ENCODE results near the gene TMEM181.
A peak's percentile ranks its signal among the peaks of the same experiment; 100 is the strongest.
"Not testable (repeated sequence)": the region's sequence is repeated elsewhere in the genome, so short reads cannot be mapped to it uniquely, and the experiment has no call there.

Gene TMEM181

GRCh38 chr6:158643836-158644230 lies 83.9 kb downstream of the TMEM181 start:
- no peak for DNase-seq

- DNase-seq, result peak; percentile 92
Observed at GRCh38 chr6:158644231-158645063, 84.6 kb downstream of the TMEM181 start, which contains the start of gene DYNLT1. DYNLT1 (minus strand) TSS chr6:158644743; CDS start chr6:158644708, 35 bp downstream.

- DNase-seq, result no peak
Observed at GRCh38 chr6:158645064-158646022, 85.5 kb downstream of the TMEM181 start.

- DNase-seq, result no peak
Observed at GRCh38 chr6:158646023-158646910, 86.4 kb downstream of the TMEM181 start.

- DNase-seq, result peak; percentile 32
Observed at GRCh38 chr6:158647501-158647900, 87.6 kb downstream of the TMEM181 start.

DNA sequence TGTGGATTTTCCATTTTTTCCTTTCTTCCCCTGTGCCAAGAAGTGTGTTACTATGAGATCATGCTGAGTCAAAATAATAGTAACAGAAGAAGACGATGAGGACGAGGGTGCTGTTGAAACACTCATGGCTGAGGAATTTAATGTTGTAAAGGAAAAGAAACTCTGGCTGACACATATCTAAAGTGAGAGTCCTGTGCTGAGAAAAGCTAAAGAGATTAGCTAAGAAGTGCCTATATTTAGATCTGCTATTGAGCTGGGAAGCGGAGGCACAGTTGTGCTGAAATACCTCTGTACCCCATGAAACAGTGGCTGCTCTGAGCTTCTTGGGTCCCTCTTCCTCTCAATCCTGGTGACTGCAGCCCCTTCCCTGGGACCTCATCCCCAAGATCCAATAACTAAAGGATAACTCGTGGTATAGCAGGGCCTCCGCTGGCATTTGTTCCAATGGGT lies 88.8 kb downstream of the TMEM181 start:
- no peak for DNase-seq

DNA sequence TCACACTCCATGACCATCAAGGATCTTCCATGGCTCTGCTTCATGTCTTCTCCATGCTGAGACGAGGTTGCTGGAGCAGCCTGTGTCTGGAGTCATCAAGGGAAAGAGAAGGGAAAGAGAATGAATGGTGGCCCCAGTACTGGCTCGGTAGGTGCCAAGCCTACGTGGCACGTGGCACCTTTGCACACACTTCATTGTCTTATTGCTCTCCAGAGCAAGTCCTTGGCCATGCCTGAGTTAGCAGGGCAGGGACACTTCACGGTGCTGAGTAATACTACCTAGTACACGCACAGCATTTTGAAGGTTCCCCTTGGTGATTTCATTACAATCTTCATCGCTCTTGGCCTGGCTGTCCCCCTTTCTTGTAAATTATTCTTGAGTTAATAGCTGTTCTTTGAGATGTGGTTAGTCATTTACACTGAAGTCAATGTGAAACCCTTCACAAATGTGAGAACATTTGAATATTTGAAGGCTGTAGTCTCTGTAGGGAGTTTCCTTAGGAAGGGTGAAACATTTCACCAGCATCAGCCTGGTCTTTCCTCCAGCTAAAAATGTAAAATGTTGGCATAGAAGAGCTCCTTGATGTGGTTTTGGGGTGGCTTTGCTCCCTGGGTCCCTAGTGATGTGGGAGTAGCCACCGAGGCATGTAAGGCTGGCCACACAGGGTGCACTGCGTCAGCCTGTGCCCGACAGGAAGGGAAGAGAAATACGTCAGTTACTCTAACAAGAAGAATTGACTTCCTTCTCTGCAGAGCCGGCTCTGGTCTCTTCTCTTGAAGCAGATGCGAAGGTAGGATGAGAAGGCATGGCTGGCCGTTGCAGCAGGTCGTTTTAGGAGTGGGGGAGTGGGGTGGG lies 89.6 kb downstream of the TMEM181 start, which contains the start of gene SYTL3:
Gene SYTL3, plus strand, starts transcription at position 766 of the 855 bp plus-strand sequence. CDS start 13,215 bp downstream, outside the sequence.
- DNase-seq, result peak; percentile 97

DNA sequence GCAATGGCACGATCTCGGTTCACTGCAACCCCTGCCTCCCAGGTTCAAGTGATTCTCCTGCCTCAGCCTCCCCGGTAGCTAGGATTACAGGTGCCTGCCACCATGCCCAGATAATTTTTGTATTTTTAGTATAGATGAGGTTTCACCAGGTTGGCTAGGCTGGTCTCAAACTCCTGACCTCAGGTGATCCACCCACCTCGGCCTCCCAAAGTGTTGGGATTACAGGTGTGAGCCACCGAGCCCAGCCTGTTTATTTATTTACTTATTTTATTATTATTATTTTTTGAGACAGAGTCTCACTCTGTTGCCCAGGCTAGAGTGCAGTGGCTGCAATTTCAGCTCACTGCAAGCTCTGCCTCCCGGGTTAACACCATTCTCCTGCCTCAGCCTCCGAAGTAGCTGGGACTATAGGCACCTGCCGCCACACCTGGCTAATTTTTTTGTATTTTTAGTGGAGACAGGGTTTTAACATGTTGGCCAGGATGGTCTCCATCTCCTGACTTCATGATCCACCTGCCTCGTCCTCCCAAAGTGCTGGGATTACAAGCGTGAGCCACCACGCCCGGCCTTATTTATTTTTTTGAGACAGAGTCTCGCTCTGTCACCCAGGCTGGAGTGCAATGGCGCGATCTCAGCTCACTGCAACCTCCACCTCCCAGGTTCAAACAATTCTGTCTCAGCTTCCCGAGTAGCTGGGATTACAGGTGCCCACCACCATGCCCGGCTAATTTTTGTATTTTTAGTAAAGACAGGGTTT lies 92.3 kb downstream of the TMEM181 start:
- not testable (repeated sequence) for DNase-seq

DNA sequence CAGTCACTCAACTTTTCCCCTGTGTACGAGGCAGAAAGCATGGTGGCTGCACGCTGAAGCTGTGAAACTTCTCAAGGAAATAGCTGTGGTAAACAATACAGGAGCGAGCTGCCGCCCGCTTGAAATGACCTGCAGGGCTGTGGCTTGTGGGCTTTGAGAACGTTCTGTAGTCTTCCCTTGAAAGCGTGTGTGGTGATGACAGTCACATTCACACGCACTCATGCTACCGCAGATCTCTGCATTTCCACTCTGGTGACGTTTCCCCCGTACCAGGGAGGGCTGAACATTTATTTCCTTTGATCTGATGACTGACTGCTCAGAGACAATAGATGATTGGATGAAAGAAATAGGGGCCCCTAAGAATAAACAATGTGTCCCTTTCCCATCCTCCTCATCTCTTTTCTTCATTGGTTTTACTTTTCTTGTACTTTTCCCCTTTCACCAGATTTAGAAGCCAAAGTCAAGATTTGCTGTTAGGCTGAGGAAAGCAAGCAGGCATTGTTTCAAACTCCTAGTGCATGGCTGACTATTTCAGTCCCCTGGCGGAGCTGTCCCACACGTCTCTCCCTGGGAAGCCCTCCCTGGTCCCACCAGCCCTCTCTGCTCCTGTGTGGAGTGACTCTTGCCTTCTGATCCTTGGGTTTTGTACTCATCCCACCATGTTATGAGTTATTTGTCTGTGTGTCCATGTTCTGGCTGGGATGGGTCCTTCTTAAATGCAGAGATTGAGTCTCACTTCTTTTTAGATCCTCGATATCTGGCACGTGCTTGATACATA lies 93.9 kb downstream of the TMEM181 start:
- no peak for DNase-seq

DNA sequence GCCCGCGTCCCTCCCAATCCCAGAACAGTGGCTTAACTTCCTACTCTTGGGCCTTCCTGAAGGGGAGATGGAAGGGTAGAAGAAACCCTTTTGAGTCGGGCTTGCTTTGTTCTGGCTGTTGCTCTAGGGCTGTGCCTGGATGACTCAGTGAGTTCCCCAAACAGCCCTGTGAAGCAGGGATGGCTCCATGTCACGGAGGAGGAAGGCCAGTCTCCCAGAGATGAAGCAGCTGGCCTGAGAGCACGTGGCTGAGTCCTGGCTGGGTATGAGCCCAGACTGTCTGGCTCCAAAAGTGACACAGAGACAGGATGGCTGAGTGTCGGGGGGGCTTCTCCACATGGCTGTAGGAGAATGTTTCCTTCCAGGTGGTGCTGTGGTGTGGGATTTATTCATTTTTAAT lies 94.6 kb downstream of the TMEM181 start:
- DNase-seq, result peak; percentile 53

DNA sequence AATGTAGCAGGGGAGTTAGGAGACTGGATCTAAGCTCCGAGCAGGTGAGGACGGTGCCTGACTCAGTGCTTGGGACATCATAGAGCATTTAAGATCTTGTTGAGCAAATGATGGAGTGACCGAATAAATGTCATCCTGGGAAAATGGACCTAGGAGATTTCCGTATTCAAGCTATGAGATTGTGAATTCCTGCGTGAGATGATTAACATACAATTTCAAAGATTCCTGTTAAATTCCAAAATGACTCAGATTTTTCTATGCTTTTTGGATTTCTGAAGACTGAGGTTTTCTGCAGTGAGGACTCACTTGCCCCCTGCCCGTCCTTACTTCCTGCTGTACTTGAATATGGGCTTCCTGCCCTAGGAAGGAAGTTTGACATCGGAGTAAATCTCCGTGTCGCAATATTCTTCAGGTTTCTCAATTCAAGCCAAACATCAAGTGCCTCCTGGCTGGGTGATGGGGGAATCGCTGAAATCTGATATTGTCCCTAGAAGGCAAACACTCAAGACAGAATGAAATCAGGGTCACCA lies 95.1 kb downstream of the TMEM181 start:
- DNase-seq, result peak; percentile 97

DNA sequence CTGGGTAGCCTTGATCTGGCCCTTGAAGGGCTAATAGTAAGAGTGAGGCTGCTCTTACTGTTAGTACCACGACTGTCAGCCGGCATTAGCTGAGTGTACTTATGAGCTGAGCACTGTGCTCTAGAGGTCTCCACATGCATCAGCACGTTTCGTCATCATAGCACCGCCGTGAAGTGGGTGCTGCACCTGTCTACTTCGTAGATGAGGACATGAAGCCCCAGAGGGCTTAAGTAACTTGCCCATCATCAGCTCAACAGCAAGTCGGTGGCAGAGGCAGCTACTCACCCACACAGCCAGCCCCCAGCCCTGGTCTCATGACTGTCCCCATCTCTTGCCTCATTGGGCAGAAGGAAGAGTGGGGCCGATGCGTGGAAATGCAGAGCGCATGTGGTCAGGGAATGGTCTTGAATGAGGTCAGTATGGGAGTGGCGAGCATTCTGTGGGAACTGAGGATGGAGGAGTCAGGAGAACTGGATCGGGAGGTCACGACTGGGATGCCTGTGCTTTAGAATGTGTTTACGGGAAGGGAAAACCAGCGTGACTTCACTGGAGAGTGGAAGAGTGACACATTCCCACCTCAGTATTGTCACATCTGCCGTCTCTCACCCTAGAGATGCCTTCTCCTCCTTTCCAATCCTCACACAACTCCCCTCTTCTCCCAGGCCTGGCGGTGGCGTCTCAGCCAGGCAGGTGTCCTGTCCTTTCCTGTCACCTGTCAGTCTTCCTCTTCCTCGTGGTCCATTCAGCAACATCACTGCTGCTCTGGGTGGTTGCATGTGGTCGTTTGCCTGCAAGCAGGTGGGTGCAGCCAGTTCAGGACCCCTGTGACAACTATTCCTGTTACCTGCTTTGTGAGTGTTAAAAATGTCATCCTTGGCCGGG lies 95.9 kb downstream of the TMEM181 start:
- DNase-seq, result peak; percentile 97

GRCh38 chr6:158656986-158657385 lies 97.1 kb downstream of the TMEM181 start:
- DNase-seq, result not testable (repeated sequence)

DNA sequence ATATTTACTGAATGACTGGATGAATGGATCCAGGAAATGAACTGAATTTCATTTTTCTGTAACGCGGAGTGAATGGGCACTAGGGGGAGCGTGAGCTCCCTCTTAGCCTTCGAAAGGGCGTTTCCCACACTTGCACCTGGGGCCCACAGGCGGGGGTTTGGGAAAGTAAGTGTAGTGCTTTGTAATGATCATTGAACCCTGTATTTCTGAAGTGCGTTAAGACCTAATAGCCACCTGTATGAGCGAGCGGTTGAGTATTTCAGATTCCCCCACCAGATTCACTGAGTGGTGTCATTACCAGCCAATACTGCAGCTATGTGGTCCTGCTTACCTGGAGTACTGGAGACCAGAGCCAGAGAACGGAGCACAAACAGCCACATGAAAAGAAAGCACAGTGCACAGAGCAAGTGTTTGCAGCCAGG lies 100.5 kb downstream of the TMEM181 start:
- peak; percentile 98 for DNase-seq

GRCh38 chr6:158661156-158661685 lies 101.3 kb downstream of the TMEM181 start:
- peak; percentile 34 for DNase-seq

DNA sequence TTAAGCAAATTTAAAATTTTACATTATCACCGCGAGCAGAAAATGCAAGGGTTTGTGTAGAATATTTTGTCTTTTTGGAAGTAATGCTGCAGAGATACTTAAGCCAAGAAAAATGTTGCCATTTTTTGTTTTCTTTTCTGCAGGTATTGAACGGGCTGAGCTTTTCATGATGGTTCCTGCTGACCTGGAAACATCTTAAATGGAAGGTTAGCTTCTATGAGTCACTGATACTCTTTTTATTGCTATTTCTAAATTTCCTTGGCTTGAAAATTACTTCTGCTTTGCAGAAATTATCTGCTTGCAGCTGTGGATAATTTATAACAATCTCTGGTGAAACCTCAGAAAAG lies 102.7 kb downstream of the TMEM181 start:
- no peak for DNase-seq

DNA sequence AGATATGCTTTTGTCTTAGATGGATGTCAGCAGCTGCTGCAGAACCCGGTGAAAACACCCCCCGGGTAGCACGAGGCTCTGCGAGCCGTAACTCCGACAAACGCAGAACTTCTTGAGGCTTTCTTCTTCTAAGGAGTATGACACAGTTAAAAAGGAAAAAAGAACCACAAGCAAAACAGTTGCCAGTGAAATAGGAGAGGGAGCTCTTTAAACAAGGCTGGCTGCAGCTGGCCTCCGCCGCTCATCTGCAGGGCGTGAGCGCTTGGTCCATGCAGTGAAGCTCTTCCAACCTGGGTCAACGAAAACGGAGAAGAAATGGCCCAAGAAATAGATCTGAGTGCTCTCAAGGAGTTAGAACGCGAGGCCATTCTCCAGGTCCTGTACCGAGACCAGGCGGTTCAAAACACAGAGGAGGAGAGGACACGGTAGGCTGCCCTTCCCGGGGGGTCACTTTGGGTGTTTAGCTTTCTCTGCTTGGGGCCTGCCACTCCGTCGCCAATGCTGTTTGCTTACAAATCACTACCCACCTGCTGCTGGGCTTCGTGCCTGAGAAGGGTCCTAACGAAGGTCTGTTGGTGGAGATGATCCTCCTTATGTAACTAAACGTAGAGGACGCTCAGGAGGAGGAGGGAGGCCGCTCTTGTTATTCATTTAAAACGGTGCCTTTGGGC lies 103.2 kb downstream of the TMEM181 start:
- DNase-seq, result peak; percentile 98
